Karpas-422 (cell line): ENCODE data around the gene PCSK7. TPM values are rescaled to one million over a fixed set of nuclear protein-coding genes. Genes with fewer than 3 reads are reported as not detected.

Experiments
- DNase-seq: peaks from one replicate; pipeline ENCODE4 v3.0.0-alpha.2; 2015
- H2AFZ ChIP-seq: fragments of 200-600 bp; sonication (generic); 2 replicates; pipeline ENCODE4 v1.6.1; 2014; ENCODE audit warnings: antibody characterized with exemption, low read length, mixed read lengths
- H3K27ac ChIP-seq: fragments of 200-600 bp; sonication (generic); 2 replicates; pipeline ENCODE4 v1.5.1; 2014; ENCODE audit warnings: mild to moderate bottlenecking, low read length, moderate library complexity
- H3K27me3 ChIP-seq: fragments of 200-600 bp; sonication (generic); 2 replicates; pipeline ENCODE4 v1.6.1; 2014; ENCODE audit warnings: low read length, mixed read lengths
- H3K36me3 ChIP-seq: fragments of 200-600 bp; sonication (generic); 2 replicates; pipeline ENCODE4 v1.6.1; 2014; ENCODE audit warnings: low read length, mixed read lengths; ENCODE audit not compliant: insufficient read depth
- H3K4me1 ChIP-seq: fragments of 200-600 bp; sonication (generic); 2 replicates; pipeline ENCODE4 v1.6.1; 2014; ENCODE audit warnings: mild to moderate bottlenecking, low read length, mixed read lengths
- H3K4me2 ChIP-seq: fragments of 200-600 bp; sonication (generic); 2 replicates; pipeline ENCODE4 v1.6.1; 2014; ENCODE audit warnings: low read length, low read depth, mild to moderate bottlenecking; ENCODE audit not compliant: poor library complexity, severe bottlenecking
- H3K4me3 ChIP-seq: fragments of 200-600 bp; sonication (generic); 2 replicates; pipeline ENCODE4 v1.5.1; 2014; ENCODE audit warnings: mild to moderate bottlenecking, antibody characterized with exemption, low read length, mixed read lengths
- H3K79me2 ChIP-seq: fragments of 200-600 bp; sonication (generic); 2 replicates; pipeline ENCODE4 v1.6.1; 2014; ENCODE audit warnings: mild to moderate bottlenecking, low read length, mixed read lengths
- H3K9ac ChIP-seq: fragments of 200-600 bp; sonication (generic); 2 replicates; pipeline ENCODE4 v1.6.0; 2014; ENCODE audit warnings: low read length
- H3K9me2 ChIP-seq: fragments of 200-600 bp; sonication (generic), shearing (Covaris generic); replicated peaks from 2 replicates; pipeline ENCODE4 v1.6.0; 2014; ENCODE audit warnings: mild to moderate bottlenecking, low read length, moderate library complexity; ENCODE audit not compliant: insufficient read depth
- H3K9me3 ChIP-seq: fragments of 300-700, 200-600 bp; sonication (generic); 2 replicates; pipeline ENCODE4 v1.6.1; 2014; ENCODE audit warnings: low read length, mixed read lengths
- H4K20me1 ChIP-seq: fragments of 200-600 bp; sonication (generic); 2 replicates; pipeline ENCODE4 v1.6.1; 2014; ENCODE audit warnings: mild to moderate bottlenecking, antibody characterized with exemption, low read length, low read depth; ENCODE audit not compliant: insufficient read depth
- total RNA-seq: library from RNA; depleted of rRNA; stranded (reverse); fragments of >200 nt; shearing (Covaris generic); gene quantifications from 2 replicates; pipeline ENCODE4 v1.2.3, GENCODE V29; 2014; ENCODE audit warnings: low replicate concordance

Gene PCSK7
- total RNA-seq, 1 experiment from 2014 or later = 14.3 TPM

- no peak overlapping the region for H3K9ac ChIP-seq
Observed at GRCh38 chr11:117248341-117248740, 16.5 kb upstream of the PCSK7 start.

GRCh38 chr11:117239295-117239694, 7.4 kb upstream of the PCSK7 start:
- no peaks in the 10 kb centered on the region for H4K20me1 ChIP-seq
- no peak overlapping the region for H3K9ac ChIP-seq

More at GRCh38 chr11:117248341-117248740, 16.5 kb upstream of the PCSK7 start:
- Histone ChIP-seq H3K36me3 (0 out of 2 replicates have a peak, but pooled peaks cover 3% of the 10 kb centered on the region), H3K27me3 (no peaks in the 10 kb centered on the region), H3K9me3 (no peaks in the 10 kb centered on the region), H3K9me2 (no peaks in the 10 kb centered on the region), H3K79me2 (no peaks in the 10 kb centered on the region), H3K4me3 (no peak overlapping the region), H3K4me1 (no peaks in the 10 kb centered on the region), H2AFZ (no peak overlapping the region), H4K20me1 (no peaks in the 10 kb centered on the region), H3K4me2 (no peak overlapping the region), H3K27ac (no peak overlapping the region)
- no peak for DNase-seq

GRCh38 chr11:117238221-117238620, 6.3 kb upstream of the PCSK7 start:
- Histone ChIP-seq H3K4me2 (no peak overlapping the region), H3K27ac (no peak overlapping the region), H3K4me1 (peaks cover 15% of the 10 kb centered on the region), H3K9me2 (no peaks in the 10 kb centered on the region), H3K27me3 (no peaks in the 10 kb centered on the region), H2AFZ (no peak overlapping the region), H3K36me3 (no peaks in the 10 kb centered on the region), H3K9me3 (no peaks in the 10 kb centered on the region), H3K4me3 (no peak overlapping the region), H3K79me2 (peaks cover 13% of the 10 kb centered on the region), H4K20me1 (no peaks in the 10 kb centered on the region), H3K9ac (no peak overlapping the region)
- DNase-seq = no peak

More at GRCh38 chr11:117239295-117239694, 7.4 kb upstream of the PCSK7 start:
- Histone ChIP-seq H2AFZ (no peak overlapping the region), H3K9me3 (no peaks in the 10 kb centered on the region), H3K79me2 (peaks cover 2% of the 10 kb centered on the region; the same call in 1 of the 2 replicates), H3K27ac (no peak overlapping the region), H3K9me2 (no peaks in the 10 kb centered on the region), H3K36me3 (no peaks in the 10 kb centered on the region), H3K4me2 (no peak overlapping the region), H3K4me3 (no peak overlapping the region), H3K27me3 (no peaks in the 10 kb centered on the region), H3K4me1 (peaks cover 4% of the 10 kb centered on the region)
- DNase-seq = peak; percentile 39

- no peak overlapping the region for H2AFZ ChIP-seq
- H3K9ac ChIP-seq = peak overlapping the region; percentile 88
- H3K9me2 ChIP-seq = no peaks in the 10 kb centered on the region
- no peaks in the 10 kb centered on the region for H4K20me1 ChIP-seq
- peak overlapping the region; percentile 88 for H3K4me3 ChIP-seq
- H3K4me2 ChIP-seq = peak overlapping the region; percentile 84
- H3K79me2 ChIP-seq = peaks cover 41% of the 10 kb centered on the region
- H3K27ac ChIP-seq = peak overlapping the region; percentile 80
- H3K27me3 ChIP-seq = no peaks in the 10 kb centered on the region
- no peak for DNase-seq
- no peaks in the 10 kb centered on the region for H3K36me3 ChIP-seq
- H3K4me1 ChIP-seq = peaks cover 33% of the 10 kb centered on the region
- no peaks in the 10 kb centered on the region for H3K9me3 ChIP-seq
Observed at GRCh38 chr11:117232911-117233409, 1.1 kb upstream of the PCSK7 start.

GRCh38 chr11:117232092-117232878, 412 bp upstream of the PCSK7 start, which contains the start of gene RNF214:
RNF214 (plus strand) TSS chr11:117232671; CDS start chr11:117234273, 1,602 bp downstream.
- Histone ChIP-seq H3K27me3 (no peaks in the 10 kb centered on the region), H4K20me1 (no peaks in the 10 kb centered on the region), H3K9me2 (no peaks in the 10 kb centered on the region), H2AFZ (peak within 1 kb of the TSS; percentile 94), H3K9ac (peak within 1 kb of the TSS; percentile 90), H3K79me2 (peaks cover 41% of the 10 kb centered on the region), H3K27ac (peak within 1 kb of the TSS; percentile 85), H3K4me1 (peaks cover 33% of the 10 kb centered on the region), H3K9me3 (no peaks in the 10 kb centered on the region), H3K36me3 (no peaks in the 10 kb centered on the region), H3K4me2 (peak within 1 kb of the TSS; percentile 89), H3K4me3 (peak within 1 kb of the TSS; percentile 88)
- DNase-seq = peak; percentile 88

- Histone ChIP-seq H3K27me3 (no peaks in the 10 kb centered on the region), H3K9me2 (no peaks in the 10 kb centered on the region), H4K20me1 (no peaks in the 10 kb centered on the region), H3K4me2 (peak overlapping the region; percentile 89), H3K9me3 (no peaks in the 10 kb centered on the region), H3K9ac (peak overlapping the region; percentile 90), H3K4me3 (peak overlapping the region; percentile 88), H3K4me1 (peaks cover 33% of the 10 kb centered on the region), H2AFZ (no peak overlapping the region), H3K79me2 (peaks cover 41% of the 10 kb centered on the region), H3K36me3 (no peaks in the 10 kb centered on the region), H3K27ac (peak overlapping the region; percentile 85)
- peak; percentile 44 for DNase-seq
Observed at GRCh38 chr11:117230999-117231841, 653 bp downstream of the PCSK7 start.

GRCh38 chr11:117230286-117230961, 1.4 kb downstream of the PCSK7 start:
- no peaks in the 10 kb centered on the region for H3K9me2 ChIP-seq
- no peaks in the 10 kb centered on the region for H4K20me1 ChIP-seq
- H3K27ac ChIP-seq = peak overlapping the region; percentile 85
- peaks cover 33% of the 10 kb centered on the region for H3K4me1 ChIP-seq
- peaks cover 41% of the 10 kb centered on the region for H3K79me2 ChIP-seq
- peak; percentile 62 for DNase-seq
- peak overlapping the region; percentile 89 for H3K4me2 ChIP-seq
- peak overlapping the region; percentile 88 for H3K4me3 ChIP-seq
- no peaks in the 10 kb centered on the region for H3K27me3 ChIP-seq
- no peak overlapping the region for H2AFZ ChIP-seq
- H3K9ac ChIP-seq = peak overlapping the region; percentile 90
- no peaks in the 10 kb centered on the region for H3K9me3 ChIP-seq
- no peaks in the 10 kb centered on the region for H3K36me3 ChIP-seq
